ENCODE data around the gene SVIL.

SVIL gene

DNA sequence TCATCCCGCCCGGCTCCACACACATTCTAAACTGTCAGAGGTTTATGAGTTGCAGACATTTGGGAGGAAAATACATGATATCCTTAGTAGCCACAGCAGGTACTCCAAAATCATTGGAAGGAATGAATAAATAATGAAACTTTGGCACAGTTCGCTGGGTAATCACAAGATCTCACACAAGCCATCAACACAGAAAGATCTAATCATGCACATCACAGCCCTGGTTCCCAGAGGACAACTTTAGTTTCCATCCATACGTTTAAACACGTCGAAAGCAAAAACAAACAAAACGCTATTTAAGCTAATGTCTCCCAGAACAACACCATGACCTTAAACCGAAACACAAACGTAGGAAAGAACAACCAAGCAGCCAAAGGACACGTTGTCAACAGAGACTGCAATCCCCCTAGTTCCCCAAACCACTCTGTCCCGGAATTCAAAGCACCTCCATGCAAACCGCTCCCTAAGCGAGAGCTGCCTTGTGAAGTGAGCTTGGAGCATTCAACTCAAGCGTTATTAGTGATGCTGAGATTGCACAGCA is 12.3 kb downstream of the SVIL start:
- Histone ChIP-seq H3K9me2 (ENCODE audit: low read depth, low read length) (no peaks in the 10 kb centered on the region), H3K27me3 (ENCODE audit: insufficient read depth, low read length) (no peaks in the 10 kb centered on the region), H3K4me3 (ENCODE audit: low read depth, low read length, poor library complexity, severe bottlenecking) (no peak overlapping the region), H2AFZ (ENCODE audit: low read length) (no peak overlapping the region), H3K9ac (ENCODE audit: low read length) (no peak overlapping the region), H3K36me3 (ENCODE audit: insufficient read depth, low read length) (no peaks in the 10 kb centered on the region), H3K9me3 (ENCODE audit: low read length) (no peaks in the 10 kb centered on the region), H3K4me2 (ENCODE audit: low read length) (no peak overlapping the region), H3K4me1 (ENCODE audit: insufficient read depth, low read length, severe bottlenecking) (no peaks in the 10 kb centered on the region), H3K79me2 (ENCODE audit: insufficient read depth, low read length) (no peaks in the 10 kb centered on the region), H3K27ac (ENCODE audit: low read depth, low read length, poor library complexity, severe bottlenecking) (no peak overlapping the region), H4K20me1 (ENCODE audit: insufficient read depth, low read length) (no peaks in the 10 kb centered on the region), H3F3A (ENCODE audit: insufficient read depth, low read length) (no peaks in the 10 kb centered on the region)
- TF ChIP-seq, protein P1, sequence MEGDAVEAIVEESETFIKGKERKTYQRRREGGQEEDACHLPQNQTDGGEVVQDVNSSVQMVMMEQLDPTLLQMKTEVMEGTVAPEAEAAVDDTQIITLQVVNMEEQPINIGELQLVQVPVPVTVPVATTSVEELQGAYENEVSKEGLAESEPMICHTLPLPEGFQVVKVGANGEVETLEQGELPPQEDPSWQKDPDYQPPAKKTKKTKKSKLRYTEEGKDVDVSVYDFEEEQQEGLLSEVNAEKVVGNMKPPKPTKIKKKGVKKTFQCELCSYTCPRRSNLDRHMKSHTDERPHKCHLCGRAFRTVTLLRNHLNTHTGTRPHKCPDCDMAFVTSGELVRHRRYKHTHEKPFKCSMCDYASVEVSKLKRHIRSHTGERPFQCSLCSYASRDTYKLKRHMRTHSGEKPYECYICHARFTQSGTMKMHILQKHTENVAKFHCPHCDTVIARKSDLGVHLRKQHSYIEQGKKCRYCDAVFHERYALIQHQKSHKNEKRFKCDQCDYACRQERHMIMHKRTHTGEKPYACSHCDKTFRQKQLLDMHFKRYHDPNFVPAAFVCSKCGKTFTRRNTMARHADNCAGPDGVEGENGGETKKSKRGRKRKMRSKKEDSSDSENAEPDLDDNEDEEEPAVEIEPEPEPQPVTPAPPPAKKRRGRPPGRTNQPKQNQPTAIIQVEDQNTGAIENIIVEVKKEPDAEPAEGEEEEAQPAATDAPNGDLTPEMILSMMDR (IDR thresholded peaks at IDR 0.05; ENCODE audit: low read length): no peak
- TF ChIP-seq EZH2 (IDR thresholded peaks at IDR 0.05; ENCODE audit: borderline replicate concordance, low read length): no peak

GRCh38 chr10:29621161-29621560 is 13.6 kb downstream of the SVIL start:
- H3K4me2 ChIP-seq (ENCODE audit: low read length): no peak overlapping the region
- no peaks in the 10 kb centered on the region for H3K79me2 ChIP-seq (ENCODE audit: insufficient read depth, low read length)
- H3K27ac ChIP-seq (ENCODE audit: low read depth, low read length, poor library complexity, severe bottlenecking): no peak overlapping the region
- no peak overlapping the region for H2AFZ ChIP-seq (ENCODE audit: low read length)
- no peak overlapping the region for H3K4me3 ChIP-seq (ENCODE audit: low read depth, low read length, poor library complexity, severe bottlenecking)
- no peak overlapping the region for H3K9ac ChIP-seq (ENCODE audit: low read length)
- no peaks in the 10 kb centered on the region for H3K9me2 ChIP-seq (ENCODE audit: low read depth, low read length)
- no peaks in the 10 kb centered on the region for H3K4me1 ChIP-seq (ENCODE audit: insufficient read depth, low read length, severe bottlenecking)
- H4K20me1 ChIP-seq (ENCODE audit: insufficient read depth, low read length): no peaks in the 10 kb centered on the region
- TF ChIP-seq, protein P1 (IDR thresholded peaks at IDR 0.05; ENCODE audit: low read length): no peak
- no peaks in the 10 kb centered on the region for H3F3A ChIP-seq (ENCODE audit: insufficient read depth, low read length)
- no peaks in the 10 kb centered on the region for H3K9me3 ChIP-seq (ENCODE audit: low read length)
- H3K27me3 ChIP-seq (ENCODE audit: insufficient read depth, low read length): no peaks in the 10 kb centered on the region
- no peaks in the 10 kb centered on the region for H3K36me3 ChIP-seq (ENCODE audit: insufficient read depth, low read length)

GRCh38 chr10:29620112-29620690 is 14.6 kb downstream of the SVIL start:
- no peaks in the 10 kb centered on the region for H3K9me2 ChIP-seq (ENCODE audit: low read depth, low read length)
- TF ChIP-seq, protein P1 (IDR thresholded peaks at IDR 0.05; ENCODE audit: low read length): no peak
- TF ChIP-seq EZH2 (IDR thresholded peaks at IDR 0.05; ENCODE audit: borderline replicate concordance, low read length): no peak
- no peak overlapping the region for H3K4me3 ChIP-seq (ENCODE audit: low read depth, low read length, poor library complexity, severe bottlenecking)
- no peaks in the 10 kb centered on the region for H3K79me2 ChIP-seq (ENCODE audit: insufficient read depth, low read length)
- H4K20me1 ChIP-seq (ENCODE audit: insufficient read depth, low read length): no peaks in the 10 kb centered on the region
- H2AFZ ChIP-seq (ENCODE audit: low read length): no peak overlapping the region
- no peaks in the 10 kb centered on the region for H3K36me3 ChIP-seq (ENCODE audit: insufficient read depth, low read length)
- H3F3A ChIP-seq (ENCODE audit: insufficient read depth, low read length): no peaks in the 10 kb centered on the region
- no peaks in the 10 kb centered on the region for H3K27me3 ChIP-seq (ENCODE audit: insufficient read depth, low read length)
- H3K4me1 ChIP-seq (ENCODE audit: insufficient read depth, low read length, severe bottlenecking): no peaks in the 10 kb centered on the region
- no peaks in the 10 kb centered on the region for H3K9me3 ChIP-seq (ENCODE audit: low read length)
- no peak overlapping the region for H3K9ac ChIP-seq (ENCODE audit: low read length)
- no peak overlapping the region for H3K4me2 ChIP-seq (ENCODE audit: low read length)
- H3K27ac ChIP-seq (ENCODE audit: low read depth, low read length, poor library complexity, severe bottlenecking): no peak overlapping the region

All from OCI-LY1 (cell line).